ENCODE data around the gene BGN.

DNA sequence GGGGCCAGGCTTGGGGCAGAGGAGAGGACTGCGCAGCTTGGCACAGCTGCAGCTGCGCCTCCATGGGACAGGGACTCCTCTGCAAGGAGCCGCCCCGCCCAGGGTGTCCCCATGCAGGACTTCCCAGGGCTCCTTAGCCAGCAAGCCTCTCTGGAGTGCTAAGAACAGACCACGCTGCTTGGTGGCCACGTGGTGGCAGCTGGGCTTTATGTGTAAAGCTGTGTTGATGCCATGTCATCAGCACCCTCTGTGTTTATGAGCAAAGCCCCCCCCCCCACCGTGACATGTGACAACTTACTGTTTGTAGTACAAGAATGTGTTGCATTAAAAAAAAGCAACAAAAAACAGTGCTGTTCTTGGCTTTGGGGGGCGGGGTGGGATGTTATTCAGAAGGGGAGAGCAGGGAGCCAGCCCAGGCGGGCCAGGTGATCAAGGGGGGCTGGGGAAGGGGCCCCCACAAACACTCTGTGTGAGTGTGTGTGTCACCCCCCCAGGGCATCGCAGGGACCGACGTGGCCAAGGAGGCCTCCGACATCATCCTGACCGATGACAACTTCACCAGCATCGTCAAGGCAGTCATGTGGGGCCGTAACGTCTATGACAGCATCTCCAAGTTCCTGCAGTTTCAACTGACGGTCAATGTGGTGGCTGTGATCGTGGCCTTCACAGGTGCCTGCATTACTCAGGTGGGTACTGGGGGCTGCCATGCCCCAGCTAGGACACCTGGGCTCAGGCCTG, 63.0 kb downstream of the BGN start:
- TF ChIP-seq CTCF (IDR thresholded peaks at IDR 0.05): no peak
- TF ChIP-seq POLR2A (IDR thresholded peaks at IDR 0.05): no peak
